ENCODE data around the gene ABI3.

GRCh38 chr17:49247944-49248343 lies 37.4 kb downstream of the ABI3 start:
- no peak for TF ChIP-seq CTCF (IDR thresholded peaks at IDR 0.05)
- no peak for TF ChIP-seq POLR2AphosphoS5 (IDR thresholded peaks at IDR 0.05; ENCODE audit: insufficient read depth in 1 of 2, low read depth in 1 of 2)
